NCI-H2196 treated with DMSO at 0.1 percent for 48 hours (cell line): ENCODE results near the gene SLC22A1.
"Not testable (repeated sequence)": the region's sequence is repeated elsewhere in the genome, so short reads cannot be mapped to it uniquely, and the experiment has no call there.

Experiments
- DNase-seq: peaks from one replicate; lab custom pipeline; 2025; ENCODE audit not compliant: unreplicated experiment; lab: John Stamatoyannopoulos, UW

The SLC22A1 gene

GRCh38 chr6:160121558-160121957 lies at the start of gene SLC22A1:
SLC22A1 (plus strand) TSS chr6:160121815; CDS start chr6:160121936, 121 bp downstream.
- no peak for DNase-seq

- DNase-seq, result no peak
Measured at GRCh38 chr6:160073272-160073671, 48.3 kb upstream of the SLC22A1 start.

GRCh38 chr6:160076009-160076408 lies 45.6 kb upstream of the SLC22A1 start:
- DNase-seq, result no peak

- no peak for DNase-seq
Measured at GRCh38 chr6:160077024-160077423, 44.6 kb upstream of the SLC22A1 start.

GRCh38 chr6:160077526-160077925 lies 44.1 kb upstream of the SLC22A1 start:
- DNase-seq, result no peak

GRCh38 chr6:160078883-160079685 lies 42.5 kb upstream of the SLC22A1 start:
- DNase-seq, result no peak

- DNase-seq, result no peak
Measured at GRCh38 chr6:160079686-160080043, 42.0 kb upstream of the SLC22A1 start.

GRCh38 chr6:160080097-160080496 lies 41.5 kb upstream of the SLC22A1 start:
- no peak for DNase-seq

GRCh38 chr6:160081398-160081797 lies 40.2 kb upstream of the SLC22A1 start:
- DNase-seq, result no peak

- no peak for DNase-seq
Measured at GRCh38 chr6:160082627-160083026, 39.0 kb upstream of the SLC22A1 start.

- DNase-seq, result no peak
Measured at GRCh38 chr6:160084198-160084776, 37.3 kb upstream of the SLC22A1 start.

GRCh38 chr6:160085226-160085625 lies 36.4 kb upstream of the SLC22A1 start:
- no peak for DNase-seq

GRCh38 chr6:160085713-160086505 lies 35.7 kb upstream of the SLC22A1 start:
- no peak for DNase-seq

GRCh38 chr6:160086754-160087153 lies 34.9 kb upstream of the SLC22A1 start:
- no peak for DNase-seq

GRCh38 chr6:160088069-160088783 lies 33.4 kb upstream of the SLC22A1 start:
- DNase-seq, result no peak

GRCh38 chr6:160088784-160089533 lies 32.7 kb upstream of the SLC22A1 start:
- no peak for DNase-seq

- no peak for DNase-seq
Measured at GRCh38 chr6:160089534-160089897, 32.1 kb upstream of the SLC22A1 start.

- DNase-seq, result not testable (repeated sequence)
Measured at GRCh38 chr6:160090442-160091239, 31.0 kb upstream of the SLC22A1 start.

- not testable (repeated sequence) for DNase-seq
Measured at GRCh38 chr6:160092176-160092575, 29.4 kb upstream of the SLC22A1 start.

- DNase-seq, result no peak
Measured at GRCh38 chr6:160092602-160093001, 29.0 kb upstream of the SLC22A1 start.
